GM12878 (cell line): ENCODE data around the gene GNPNAT1.

Experiments used
- CHD2 ChIP-seq: IDR thresholded peaks from 2 replicates; pipeline ENCODE4 v1.6.1; 2011; ENCODE audit warnings: low read depth, low read length, improper control_type of control experiment, borderline replicate concordance
- CTCF ChIP-seq, 3 experiments: IDR thresholded peaks in 2 of 3; conservative IDR thresholded peaks in 1 of 3; 2 replicates each; pipeline ENCODE4 v1.5.1; 2011; ENCODE audit warnings: low read depth in 3 of 3, low read length in 3 of 3, mild to moderate bottlenecking in 3 of 3, control low read depth in 2 of 3, moderate library complexity in 2 of 3, inconsistent platforms in 1 of 3, mixed read lengths in 1 of 3; ENCODE audit not compliant: control insufficient read depth in 2 of 3, insufficient read depth in 1 of 3; ENCODE audit errors: extremely low read depth in 1 of 3
- EZH2 ChIP-seq: IDR thresholded peaks from 2 replicates; pipeline ENCODE4 v1.6.1; 2012; ENCODE audit warnings: low read depth, mild to moderate bottlenecking, control low read depth, inconsistent platforms, low read length, borderline replicate concordance; ENCODE audit not compliant: control insufficient read depth
- MEF2B ChIP-seq: fragments of 450-650 bp; IDR thresholded peaks from 2 replicates; pipeline ENCODE4 v1.6.1; 2018; ENCODE audit warnings: mild to moderate bottlenecking, moderate library complexity; ENCODE audit not compliant: partially characterized antibody, poor library complexity, severe bottlenecking
- NR2F1 ChIP-seq: fragments of 450-650 bp; conservative IDR thresholded peaks from 2 replicates; pipeline ENCODE4 v1.6.1; 2017; ENCODE audit warnings: mild to moderate bottlenecking
- POLR2A ChIP-seq: IDR thresholded peaks from 2 replicates; pipeline ENCODE4 v1.6.1; 2011; ENCODE audit warnings: low read depth, mild to moderate bottlenecking, low read length
- POLR2AphosphoS2 ChIP-seq: IDR thresholded peaks from 2 replicates; pipeline ENCODE4 v1.6.1; 2011; ENCODE audit warnings: low read depth, mild to moderate bottlenecking, low read length, improper control_type of control experiment, moderate library complexity
- TARDBP ChIP-seq: IDR thresholded peaks from 2 replicates; pipeline ENCODE4 v1.6.1; 2016; ENCODE audit warnings: borderline replicate concordance
- TCF12 ChIP-seq: IDR thresholded peaks from 2 replicates; pipeline ENCODE4 v1.6.1; 2011; ENCODE audit warnings: low read depth, mild to moderate bottlenecking, low read length
- YY1 ChIP-seq: IDR thresholded peaks from 2 replicates; pipeline ENCODE4 v1.6.1; 2011; ENCODE audit warnings: low read depth, mild to moderate bottlenecking, low read length
- ZBTB4 ChIP-seq: fragments of 450-650 bp; formaldehyde crosslinking; IDR thresholded peaks from 2 replicates; pipeline ENCODE4 v1.4.0; 2022; ENCODE audit warnings: mild to moderate bottlenecking, moderate library complexity

GRCh38 chr14:52778702-52779101, 12.7 kb downstream of the GNPNAT1 start:
- no peak for TF ChIP-seq MEF2B
- TF ChIP-seq CTCF (IDR thresholded peaks at IDR 0.05 in 2 of 3, conservative IDR thresholded peaks at IDR 0.05 in 1 of 3; ENCODE audit: control insufficient read depth in 2 of 3, extremely low read depth in 1 of 3, insufficient read depth in 1 of 3, low read depth in 3 of 3, low read length in 3 of 3) = no peak
- TF ChIP-seq CHD2 = no peak
- no peak for TF ChIP-seq TCF12
- no peak for TF ChIP-seq POLR2AphosphoS2
- TF ChIP-seq TARDBP = no peak
- TF ChIP-seq POLR2A = no peak
- no peak for TF ChIP-seq YY1
- no peak for TF ChIP-seq NR2F1
- no peak for TF ChIP-seq ZBTB4
- TF ChIP-seq EZH2 = no peak
